Fibroblast of lung (primary cell): ENCODE results near the gene TCF4.

ENCODE experiments used
- EZH2 ChIP-seq: IDR thresholded peaks from 2 replicates; pipeline ENCODE4 v1.5.1; 2012; ENCODE audit warnings: low read length, control low read depth, mild to moderate bottlenecking; ENCODE audit errors: missing control alignments
- TF ChIP-seq, protein P1 (sequence below), 2 donors: IDR thresholded peaks in 1 of 2; conservative IDR thresholded peaks in 1 of 2; 1 replicate in 1 of 2; 2 replicates in 1 of 2; pipeline ENCODE4 v1.5.1; 2011 to 2012; ENCODE audit warnings: low read length in 2 of 2, control low read depth in 1 of 2, inconsistent platforms in 1 of 2, low read depth in 1 of 2, mild to moderate bottlenecking in 1 of 2

DNA sequence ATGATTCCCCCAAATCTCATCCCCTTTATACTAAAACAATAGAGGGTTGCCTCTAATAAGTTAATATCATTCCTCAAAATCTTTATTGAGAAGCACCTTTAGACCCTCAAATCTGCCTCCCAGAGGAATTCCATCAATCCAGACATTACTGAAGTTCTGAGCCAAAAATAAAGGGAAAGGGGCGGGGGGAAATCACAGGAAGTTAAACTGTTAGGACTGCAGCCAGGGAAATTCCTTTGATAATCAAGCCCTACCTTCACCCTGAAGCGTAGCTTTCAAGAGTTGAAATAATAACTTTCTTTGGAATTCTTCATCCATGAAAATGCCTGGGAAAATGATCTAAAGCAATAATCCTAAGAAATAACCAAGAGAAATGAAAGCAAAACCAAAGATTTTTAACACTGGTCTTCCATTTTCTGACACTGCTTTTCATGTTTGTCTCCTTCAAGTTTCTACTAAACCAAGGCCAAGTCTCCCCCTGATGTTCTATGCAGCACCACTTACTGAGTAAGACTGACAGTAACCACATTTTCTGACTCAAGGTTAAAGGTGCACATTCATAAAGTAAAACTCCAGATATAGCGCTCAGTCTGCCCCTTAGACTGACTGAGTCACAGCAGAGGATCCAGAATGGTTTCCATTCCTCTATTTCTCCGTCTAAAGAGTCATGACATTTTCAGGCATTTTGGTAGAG, 78.2 kb downstream of the TCF4 start:
- TF ChIP-seq, protein P1, sequence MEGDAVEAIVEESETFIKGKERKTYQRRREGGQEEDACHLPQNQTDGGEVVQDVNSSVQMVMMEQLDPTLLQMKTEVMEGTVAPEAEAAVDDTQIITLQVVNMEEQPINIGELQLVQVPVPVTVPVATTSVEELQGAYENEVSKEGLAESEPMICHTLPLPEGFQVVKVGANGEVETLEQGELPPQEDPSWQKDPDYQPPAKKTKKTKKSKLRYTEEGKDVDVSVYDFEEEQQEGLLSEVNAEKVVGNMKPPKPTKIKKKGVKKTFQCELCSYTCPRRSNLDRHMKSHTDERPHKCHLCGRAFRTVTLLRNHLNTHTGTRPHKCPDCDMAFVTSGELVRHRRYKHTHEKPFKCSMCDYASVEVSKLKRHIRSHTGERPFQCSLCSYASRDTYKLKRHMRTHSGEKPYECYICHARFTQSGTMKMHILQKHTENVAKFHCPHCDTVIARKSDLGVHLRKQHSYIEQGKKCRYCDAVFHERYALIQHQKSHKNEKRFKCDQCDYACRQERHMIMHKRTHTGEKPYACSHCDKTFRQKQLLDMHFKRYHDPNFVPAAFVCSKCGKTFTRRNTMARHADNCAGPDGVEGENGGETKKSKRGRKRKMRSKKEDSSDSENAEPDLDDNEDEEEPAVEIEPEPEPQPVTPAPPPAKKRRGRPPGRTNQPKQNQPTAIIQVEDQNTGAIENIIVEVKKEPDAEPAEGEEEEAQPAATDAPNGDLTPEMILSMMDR (conservative IDR thresholded peaks at IDR 0.05 in 1 of 2, IDR thresholded peaks at IDR 0.05 in 1 of 2; ENCODE audit: low read depth in 1 of 2, low read length in 2 of 2): no peak
- no peak for TF ChIP-seq EZH2
